ENCODE results near the gene HLA-DPA1.

DNA sequence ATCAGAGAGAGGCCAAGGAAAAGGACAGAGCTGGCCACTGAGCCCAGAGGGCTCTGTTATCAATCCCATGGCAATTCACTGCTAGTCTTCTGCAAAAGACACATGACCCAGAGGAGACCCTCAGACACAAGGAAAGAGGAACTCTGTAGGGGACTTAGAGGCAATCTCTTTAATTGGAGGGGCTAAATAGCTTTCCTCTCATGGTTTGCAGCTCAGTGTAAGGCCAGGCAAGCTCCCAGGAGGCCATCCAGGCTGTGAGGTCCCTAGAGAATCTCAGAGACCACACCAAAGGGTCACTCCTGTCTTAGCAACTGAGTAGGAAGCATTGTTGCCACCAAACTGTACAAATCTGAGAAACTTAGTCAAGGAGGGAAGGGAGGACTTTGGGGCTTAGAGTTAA is 54.1 kb downstream of the HLA-DPA1 start:
- TF ChIP-seq EZH2 (IDR thresholded peaks at IDR 0.05; ENCODE audit: insufficient read depth, poor library complexity, severe bottlenecking): no peak
- TF ChIP-seq EZH2phosphoT487 (IDR thresholded peaks at IDR 0.05; ENCODE audit: insufficient read depth, low read depth): no peak
